H1 (cell line): ENCODE measurements around the gene NELFE. TPM values are rescaled to one million over a fixed set of nuclear protein-coding genes. Genes with fewer than 3 reads are reported as not detected.
"Not testable (repeated sequence)": the region's sequence is repeated elsewhere in the genome, so short reads cannot be mapped to it uniquely, and the experiment has no call there.

Experiments used
- CTCF ChIA-PET: fragments of 300-600 bp; sonication (Branson Sonifier 250); formaldehyde crosslinking; loops from one replicate; lab custom pipeline; 2021; ENCODE audit not compliant: partially characterized antibody; lab: Charles Lee
- POLR2A ChIA-PET: fragments of 300-600 bp; sonication (Branson Sonifier 250); formaldehyde crosslinking; loops from one replicate; lab custom pipeline; 2021; ENCODE audit warnings: inconsistent platforms; ENCODE audit not compliant: partially characterized antibody; lab: Charles Lee
- DNase-seq, 2 experiments: peaks; one replicate each; pipeline versions ENCODE4 v3.0.0 to v3.0.0-alpha.2; 2010 to 2022; ENCODE audit warnings: low spot score in 2 of 2, low read depth in 1 of 2, mixed read lengths in 1 of 2
- FAIRE-seq: peaks from 2 replicates; lab custom pipeline; 2011; peaks lifted over from hg19 to GRCh38; lab: Jason Lieb, UNC
- H2AFZ ChIP-seq: 2 replicates; pipeline ENCODE4 v1.8.1; 2012; ENCODE audit warnings: low read length, inconsistent platforms
- H2AK5ac ChIP-seq: 2 replicates; pipeline ENCODE4 v1.6.1; 2013; ENCODE audit warnings: low read depth, low read length
- H2BK120ac ChIP-seq: replicated peaks from 2 replicates; pipeline ENCODE3; 2013; ENCODE audit warnings: low read depth, low read length, inconsistent platforms
- H2BK12ac ChIP-seq: 2 replicates; pipeline ENCODE4 v1.6.1; 2013; ENCODE audit warnings: low read depth, low read length
- H2BK15ac ChIP-seq: 2 replicates; pipeline ENCODE4 v1.6.1; 2013; ENCODE audit warnings: low read length
- H2BK20ac ChIP-seq: 2 replicates; pipeline ENCODE4 v1.6.1; 2013; ENCODE audit warnings: low read length
- H2BK5ac ChIP-seq: 2 replicates; pipeline ENCODE4 v1.6.1; 2013; ENCODE audit warnings: low read depth, low read length
- H3K14ac ChIP-seq: 2 replicates; pipeline ENCODE4 v1.6.1; 2013; ENCODE audit warnings: inconsistent platforms; ENCODE audit not compliant: insufficient read length
- H3K18ac ChIP-seq: 2 replicates; pipeline ENCODE4 v1.6.1; 2013; ENCODE audit warnings: low read length; ENCODE audit errors: extremely low read depth
- H3K23ac ChIP-seq: 2 replicates; pipeline ENCODE4 v1.6.1; 2013; ENCODE audit warnings: inconsistent platforms; ENCODE audit not compliant: insufficient read length
- H3K23me2 ChIP-seq: 2 replicates; pipeline ENCODE4 v1.6.1; 2013; ENCODE audit warnings: low read depth, low read length
- H3K27ac ChIP-seq: 2 replicates; pipeline ENCODE4 v1.6.1; 2011; ENCODE audit warnings: low read depth, low read length, inconsistent platforms
- H3K27me3 ChIP-seq, 4 experiments: replicated peaks in 1 of 4; 1 replicate in 1 of 4; 2 replicates in 3 of 4; pipeline versions ENCODE4 v1.6.1 to v1.8.1; 2011 to 2013; ENCODE audit warnings: low read length in 3 of 4, mild to moderate bottlenecking in 3 of 4, inconsistent platforms in 2 of 4, mixed read lengths in 2 of 4, moderate library complexity in 1 of 4; ENCODE audit not compliant: control insufficient read depth in 3 of 4, insufficient read depth in 3 of 4; ENCODE audit errors: extremely low read depth in 1 of 4
- H3K36me3 ChIP-seq, 4 experiments: 2 replicates each; pipeline versions ENCODE4 v1.6.1 to v1.8.1; 2011 to 2013; ENCODE audit warnings: mild to moderate bottlenecking in 4 of 4, low read length in 3 of 4, moderate library complexity in 2 of 4, control low read depth in 1 of 4, inconsistent platforms in 1 of 4; ENCODE audit not compliant: insufficient read depth in 4 of 4, control insufficient read depth in 2 of 4
- H3K4ac ChIP-seq: replicated peaks from 2 replicates; pipeline ENCODE3; 2013; ENCODE audit warnings: low read length, low read depth, mixed read lengths, inconsistent platforms; ENCODE audit not compliant: insufficient read length
- H3K4me1 ChIP-seq, 4 experiments: replicated peaks in 1 of 4; 1 replicate in 1 of 4; 2 replicates in 3 of 4; pipeline versions ENCODE4 v1.6.1 to v1.8.1; 2011 to 2013; ENCODE audit warnings: low read length in 3 of 4, inconsistent platforms in 2 of 4, mixed read lengths in 1 of 4; ENCODE audit not compliant: insufficient read depth in 4 of 4, control insufficient read depth in 3 of 4
- H3K4me2 ChIP-seq, 2 experiments: 2 replicates each; pipeline versions ENCODE4 v1.6.1 to v1.8.1; 2011 to 2013; ENCODE audit warnings: low read depth in 2 of 2, low read length in 2 of 2, control low read depth in 1 of 2, inconsistent platforms in 1 of 2, mild to moderate bottlenecking in 1 of 2; ENCODE audit not compliant: insufficient read depth in 1 of 2
- H3K4me3 ChIP-seq, 4 experiments: fragments of 200-600, 300-600 bp in 1 of 4; sonication (generic), shearing (Covaris generic), sonication (Bioruptor Twin) in 1 of 4; 2 replicates each; pipeline versions ENCODE4 v1.5.1 to v1.8.1; 2011 to 2016; ENCODE audit warnings: low read length in 4 of 4, low read depth in 3 of 4, control low read depth in 2 of 4, inconsistent platforms in 2 of 4, mild to moderate bottlenecking in 2 of 4, mixed read lengths in 1 of 4, moderate library complexity in 1 of 4; ENCODE audit not compliant: insufficient read depth in 2 of 4; ENCODE audit errors: extremely low read depth in 1 of 4
- H3K56ac ChIP-seq: replicated peaks from 2 replicates; pipeline ENCODE3; 2013; ENCODE audit warnings: low read depth, mild to moderate bottlenecking, mixed read lengths, low read length, inconsistent platforms; ENCODE audit not compliant: insufficient read length
- H3K79me1 ChIP-seq: 2 replicates; pipeline ENCODE4 v1.6.1; 2013; ENCODE audit warnings: low read depth, low read length, control low read depth
- H3K79me2 ChIP-seq, 2 experiments: 2 replicates each; pipeline versions ENCODE4 v1.6.1 to v1.8.1; 2012 to 2013; ENCODE audit warnings: low read length in 2 of 2, mild to moderate bottlenecking in 2 of 2, inconsistent platforms in 1 of 2; ENCODE audit not compliant: insufficient read depth in 2 of 2, control insufficient read depth in 1 of 2
- H3K9ac ChIP-seq, 4 experiments: replicated peaks in 1 of 4; 1 replicate in 1 of 4; 2 replicates in 3 of 4; pipeline versions ENCODE4 v1.6.1 to v1.8.1; 2011 to 2013; ENCODE audit warnings: low read depth in 3 of 4, low read length in 3 of 4, control low read depth in 2 of 4, mild to moderate bottlenecking in 2 of 4, moderate library complexity in 2 of 4, inconsistent platforms in 1 of 4; ENCODE audit errors: extremely low read depth in 1 of 4
- H3K9me3 ChIP-seq, 2 experiments: 2 replicates each; pipeline versions ENCODE4 v1.6.1 to v1.8.1; 2012 to 2013; ENCODE audit warnings: mild to moderate bottlenecking in 2 of 2, moderate library complexity in 2 of 2, control low read depth in 1 of 2, inconsistent platforms in 1 of 2, low read depth in 1 of 2, low read length in 1 of 2, mixed read lengths in 1 of 2; ENCODE audit not compliant: insufficient read depth in 2 of 2
- H4K20me1 ChIP-seq, 2 experiments: replicated peaks in 1 of 2; 2 replicates each; pipeline versions ENCODE3 to v1.8.1; 2011 to 2013; ENCODE audit warnings: inconsistent platforms in 2 of 2, low read length in 2 of 2, mild to moderate bottlenecking in 1 of 2; ENCODE audit not compliant: insufficient read depth in 2 of 2, control insufficient read depth in 1 of 2
- H4K5ac ChIP-seq: 2 replicates; pipeline ENCODE4 v1.6.1; 2013; ENCODE audit warnings: low read length, low read depth, mixed read lengths, inconsistent platforms; ENCODE audit not compliant: insufficient read length
- H4K8ac ChIP-seq: 2 replicates; pipeline ENCODE4 v1.8.0; 2013; ENCODE audit warnings: mild to moderate bottlenecking, moderate library complexity, low read length, inconsistent platforms; ENCODE audit not compliant: insufficient read depth; ENCODE audit errors: extremely low read depth
- H4K91ac ChIP-seq: replicated peaks from 2 replicates; pipeline ENCODE3; 2013; ENCODE audit warnings: low read length, mixed read lengths, inconsistent platforms; ENCODE audit not compliant: insufficient read length
- WGBS, 2 experiments: shearing (Covaris generic) in 1 of 2; methylation state at CpG; one replicate each; pipeline versions ENCODE4 v1.1.6 to v1.1.7; 2013 to 2015; ENCODE audit warnings: low lambda C conversion rate in 2 of 2, mixed read lengths in 2 of 2, inconsistent platforms in 1 of 2, low coverage in 1 of 2, missing lambda C conversion rate in 1 of 2; ENCODE audit not compliant: insufficient replicate concordance in 2 of 2, insufficient coverage in 1 of 2, insufficient read length in 1 of 2; ENCODE audit errors: extremely low coverage in 1 of 2, missing lambda C conversion rate in 1 of 2; 5-methylcytosine and 5-hydroxymethylcytosine counted together
- polyA plus RNA-seq, 7 experiments: library from polyadenylated mRNA; depleted of rRNA in 3 of 7; stranded (reverse) in 5 of 7; unstranded in 2 of 7; fragments of >200 nt in 5 of 7; fragments of 200-250 nt in 2 of 7; gene quantifications; 1 replicate in 5 of 7; 2 replicates in 1 of 7; 4 replicates in 1 of 7; pipeline versions ENCODE4 v1.2.1 to v1.2.3, GENCODE V29; 2011 to 2013; ENCODE audit warnings: missing spikeins in 2 of 7, mixed read lengths in 2 of 7
- total RNA-seq: library from RNA; stranded (reverse); fragmentation: NEBNext Ultra II Directional; extraction: Animal tissue kit (Norgen Biotek cat#: 25700); gene quantifications from 2 replicates; pipeline ENCODE4 v1.2.1, GENCODE V29; 2021

Gene NELFE
- total and polyA plus RNA-seq, 2 of the 8 experiments (the other 6 are each of a cell fraction or from before 2014, with no cell fraction given) = 49.2 to 71.5 TPM

DNA sequence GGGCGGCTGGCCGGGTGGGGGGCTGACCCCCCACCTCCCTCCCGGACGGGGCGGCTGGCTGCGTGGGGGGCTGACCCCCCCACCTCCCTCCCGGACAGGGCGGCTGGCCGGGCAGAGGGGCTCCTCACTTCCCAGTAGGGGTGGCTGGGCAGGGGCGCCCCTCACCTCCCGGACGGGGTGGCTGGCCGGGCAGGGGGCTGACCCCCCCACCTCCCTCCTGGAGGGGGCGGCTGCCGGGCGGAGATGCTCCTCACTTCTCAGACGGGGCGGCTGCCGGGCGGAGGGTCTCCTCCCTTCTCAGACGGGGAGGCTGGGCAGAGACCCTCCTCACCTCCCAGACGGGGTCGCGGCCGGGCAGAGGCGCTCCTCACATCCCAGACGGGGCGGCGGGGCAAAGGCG, 17.3 kb upstream of the NELFE start:
- H3K4me3 ChIP-seq, H3K56ac ChIP-seq, H3K14ac ChIP-seq, H3K23ac ChIP-seq, DNase-seq, H3K9ac ChIP-seq, H2BK20ac ChIP-seq, H3K4ac ChIP-seq, FAIRE-seq, H4K20me1 ChIP-seq, H4K8ac ChIP-seq, H2AFZ ChIP-seq, H4K5ac ChIP-seq, CTCF ChIA-PET, H3K4me2 ChIP-seq, H3K27ac ChIP-seq, H3K4me1 ChIP-seq, H3K27me3 ChIP-seq, H3K36me3 ChIP-seq, H2BK12ac ChIP-seq, H2BK5ac ChIP-seq, H4K91ac ChIP-seq, H3K79me1 ChIP-seq, H2BK15ac ChIP-seq, H3K18ac ChIP-seq, H3K9me3 ChIP-seq, H2AK5ac ChIP-seq, H2BK120ac ChIP-seq: not testable (repeated sequence)
- 91% methylated on average over 14 of the region's 30 CpGs; no CpG with 5 or more reads in 1 of the 2 experiments for WGBS, 2 experiments
- H3K79me2 ChIP-seq = peaks cover 0 to 11% of the 10 kb centered on the region in 2 experiments; a peak in 1 of 4 replicates
- H3K23me2 ChIP-seq = peaks cover 13% of the 10 kb centered on the region
- POLR2A ChIA-PET = interaction anchor here (0.7 to 15.3 kb wide), 2 partner anchors 10 to 21 kb away, joined by 3 to 279 read pairs; partner anchors contain the start of genes NELFE and SKIC2
